Central memory CD8-positive, alpha-beta T cell (primary cell): ENCODE data around the gene CEP131.

Experiments used
- ATAC-seq: fragments of 150-1000 bp; cut with Tn5 transposase; replicated peaks from 2 replicates; pipeline ENCODE4 v1.10.0; 2022; ENCODE audit warnings: mild to moderate bottlenecking, moderate FRiP score, moderate number of reproducible peaks; ENCODE audit not compliant: poor library complexity, severe bottlenecking; ENCODE audit errors: extremely low read depth
- DNase-seq, 2 donors: peaks; one replicate each; pipeline ENCODE4 v3.0.0; 2021; ENCODE audit warnings: low spot score in 2 of 2
- H3K27ac Mint-ChIP-seq: one replicate; pipeline ENCODE4 v1.8.0; 2022; ENCODE audit warnings: low read depth, mild to moderate bottlenecking, moderate library complexity, mixed read lengths
- H3K27me3 Mint-ChIP-seq: one replicate; pipeline ENCODE4 v1.8.0; 2022; ENCODE audit warnings: mixed read lengths
- H3K36me3 Mint-ChIP-seq: one replicate; pipeline ENCODE4 v1.8.0; 2022; ENCODE audit warnings: mild to moderate bottlenecking, moderate library complexity, mixed read lengths; ENCODE audit not compliant: insufficient read depth
- H3K4me1 Mint-ChIP-seq: one replicate; pipeline ENCODE4 v1.8.0; 2022; ENCODE audit warnings: mixed read lengths
- H3K4me3 Mint-ChIP-seq: one replicate; pipeline ENCODE4 v1.8.0; 2022; ENCODE audit warnings: mild to moderate bottlenecking, moderate library complexity, mixed read lengths
- H3K9me3 Mint-ChIP-seq: one replicate; pipeline ENCODE4 v1.8.0; 2022; ENCODE audit warnings: mixed read lengths

The CEP131 gene

GRCh38 chr17:81206166-81206565 lies 16.6 kb downstream of the CEP131 start:
- no peak for DNase-seq
- no peaks in the 10 kb centered on the region for H3K4me1 Mint-ChIP-seq
- H3K36me3 Mint-ChIP-seq = no peaks in the 10 kb centered on the region
- no peak overlapping the region for H3K4me3 Mint-ChIP-seq
- no peaks in the 10 kb centered on the region for H3K9me3 Mint-ChIP-seq
- H3K27ac Mint-ChIP-seq = no peak overlapping the region
- ATAC-seq = no peak
- no peaks in the 10 kb centered on the region for H3K27me3 Mint-ChIP-seq

- Mint-ChIP-seq H3K27me3 (no peaks in the 10 kb centered on the region), H3K27ac (no peak overlapping the region), H3K4me1 (no peaks in the 10 kb centered on the region), H3K4me3 (no peak overlapping the region), H3K36me3 (peaks cover 1% of the 10 kb centered on the region), H3K9me3 (no peaks in the 10 kb centered on the region)
- ATAC-seq (no peak), DNase-seq (no peak)
These were observed 18.2 kb downstream of the CEP131 start for GRCh38 chr17:81204578-81204977.

DNA sequence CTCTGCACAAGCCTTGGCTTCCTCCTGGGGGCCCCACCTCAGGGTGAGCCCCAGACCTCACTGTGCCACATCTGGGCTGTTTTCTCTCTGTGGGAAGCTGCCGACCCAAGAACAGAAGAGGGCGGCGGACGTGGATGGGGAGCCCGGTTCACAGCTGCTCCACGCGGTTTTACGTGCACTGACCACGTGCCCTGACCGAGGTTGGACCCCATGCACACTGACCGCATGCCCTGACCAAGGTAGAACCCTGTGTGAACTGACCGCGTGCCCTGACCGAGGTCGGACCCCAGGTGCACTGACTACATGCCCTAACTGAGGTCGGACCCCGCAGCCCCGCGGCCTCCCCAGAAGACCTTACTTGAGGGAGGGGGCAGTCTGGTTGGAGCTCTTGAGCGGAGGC lies 19.6 kb downstream of the CEP131 start:
- no peak for DNase-seq
- no peak for ATAC-seq
- Mint-ChIP-seq H3K9me3 (no peaks in the 10 kb centered on the region), H3K27me3 (no peaks in the 10 kb centered on the region), H3K36me3 (peaks cover 1% of the 10 kb centered on the region), H3K27ac (no peak overlapping the region), H3K4me3 (no peak overlapping the region), H3K4me1 (no peaks in the 10 kb centered on the region)

DNA sequence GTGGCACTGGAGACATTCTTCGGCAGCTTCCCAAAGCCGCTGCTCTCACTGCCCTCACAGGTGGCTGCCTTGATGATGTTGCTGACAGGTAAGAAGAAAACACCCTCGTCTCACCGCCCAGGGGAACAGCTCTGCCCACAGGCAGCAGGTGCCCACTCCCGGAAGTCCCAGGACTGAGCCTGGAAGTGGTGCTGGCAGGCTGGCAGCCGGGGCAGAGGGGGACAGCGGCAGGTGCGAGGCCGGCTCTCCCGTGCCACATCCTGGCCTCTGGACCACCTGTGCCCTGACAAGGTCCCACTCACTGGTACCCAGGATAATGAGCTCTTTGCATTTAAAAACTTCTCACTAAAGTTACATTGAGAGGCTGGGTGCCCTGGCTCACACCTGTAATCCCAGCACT lies 20.4 kb downstream of the CEP131 start:
- H3K27ac Mint-ChIP-seq = no peak overlapping the region
- peaks cover 1% of the 10 kb centered on the region for H3K36me3 Mint-ChIP-seq
- ATAC-seq (no peak), DNase-seq (no peak)
- H3K4me3 Mint-ChIP-seq = no peak overlapping the region
- no peaks in the 10 kb centered on the region for H3K9me3 Mint-ChIP-seq
- no peaks in the 10 kb centered on the region for H3K27me3 Mint-ChIP-seq
- no peaks in the 10 kb centered on the region for H3K4me1 Mint-ChIP-seq

GRCh38 chr17:81200695-81201580 lies 21.8 kb downstream of the CEP131 start:
- H3K9me3 Mint-ChIP-seq = no peaks in the 10 kb centered on the region
- DNase-seq (no peak), ATAC-seq (no peak)
- no peak overlapping the region for H3K27ac Mint-ChIP-seq
- no peaks in the 10 kb centered on the region for H3K27me3 Mint-ChIP-seq
- peaks cover 1% of the 10 kb centered on the region for H3K36me3 Mint-ChIP-seq
- H3K4me3 Mint-ChIP-seq = no peak overlapping the region
- H3K4me1 Mint-ChIP-seq = no peaks in the 10 kb centered on the region

GRCh38 chr17:81200201-81200600 lies 22.6 kb downstream of the CEP131 start:
- Mint-ChIP-seq H3K27me3 (no peaks in the 10 kb centered on the region), H3K4me3 (no peak overlapping the region), H3K9me3 (no peaks in the 10 kb centered on the region), H3K4me1 (no peaks in the 10 kb centered on the region), H3K27ac (no peak overlapping the region), H3K36me3 (peaks cover 1% of the 10 kb centered on the region)
- no peak for DNase-seq
- ATAC-seq = no peak

DNA sequence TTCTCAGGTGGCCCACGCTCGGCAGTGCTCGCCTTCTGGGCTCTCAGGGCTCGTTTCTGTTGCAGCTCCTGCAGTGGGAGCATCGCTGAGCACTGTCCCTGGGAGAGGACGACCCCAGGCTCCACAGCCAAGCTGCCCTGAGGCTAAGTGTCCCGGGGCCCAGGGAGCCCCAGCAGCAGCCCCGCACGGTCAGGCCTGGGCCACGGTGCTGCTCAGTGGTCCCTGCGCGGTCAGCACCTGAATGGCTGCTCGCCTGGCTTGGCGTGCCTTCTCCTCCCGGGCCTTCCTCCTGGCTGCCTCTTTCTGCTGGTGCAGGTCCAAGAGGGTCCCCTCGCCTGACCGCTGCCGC lies 23.3 kb downstream of the CEP131 start:
- H3K4me1 Mint-ChIP-seq = no peaks in the 10 kb centered on the region
- peaks cover 1% of the 10 kb centered on the region for H3K36me3 Mint-ChIP-seq
- H3K27me3 Mint-ChIP-seq = no peaks in the 10 kb centered on the region

GRCh38 chr17:81198826-81199481 lies 23.8 kb downstream of the CEP131 start:
- Mint-ChIP-seq H3K27ac (no peak overlapping the region), H3K36me3 (peaks cover 1% of the 10 kb centered on the region), H3K4me3 (no peak overlapping the region), H3K4me1 (no peaks in the 10 kb centered on the region), H3K27me3 (no peaks in the 10 kb centered on the region), H3K9me3 (no peaks in the 10 kb centered on the region)
- DNase-seq (no peak), ATAC-seq (no peak)

More for the DNA sequence above, 23.3 kb downstream of the CEP131 start:
- ATAC-seq (no peak), DNase-seq (no peak)
- H3K27ac Mint-ChIP-seq = no peak overlapping the region
- no peaks in the 10 kb centered on the region for H3K9me3 Mint-ChIP-seq
- H3K4me3 Mint-ChIP-seq = no peak overlapping the region

- Mint-ChIP-seq H3K27ac (no peak overlapping the region), H3K4me3 (no peak overlapping the region), H3K4me1 (no peaks in the 10 kb centered on the region), H3K36me3 (peaks cover 2% of the 10 kb centered on the region), H3K27me3 (no peaks in the 10 kb centered on the region), H3K9me3 (no peaks in the 10 kb centered on the region)
- DNase-seq (no peak), ATAC-seq (no peak)
These were observed 24.8 kb downstream of the CEP131 start for GRCh38 chr17:81197831-81198490.

DNA sequence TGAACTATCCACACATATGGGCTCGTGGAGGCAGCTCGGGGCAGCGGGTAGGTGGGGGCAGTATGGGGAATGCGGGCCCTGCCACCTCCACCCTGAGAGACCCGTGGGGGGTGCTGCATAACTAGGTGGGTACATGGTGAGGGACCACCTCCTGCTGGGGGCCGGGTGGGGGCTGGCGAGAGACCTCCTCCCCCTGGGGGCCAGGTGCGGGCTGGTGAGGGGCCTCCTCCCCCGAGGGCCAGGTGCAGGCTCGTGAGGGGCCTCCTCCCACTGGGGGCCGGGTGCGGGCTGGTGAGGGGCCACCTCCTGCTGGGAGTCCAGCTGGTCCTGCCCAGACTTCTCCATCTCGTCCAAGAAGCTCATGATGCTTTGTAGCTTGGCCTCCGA lies 25.4 kb downstream of the CEP131 start:
- Mint-ChIP-seq H3K4me3 (no peak overlapping the region), H3K27ac (no peak overlapping the region), H3K36me3 (peaks cover 2% of the 10 kb centered on the region), H3K4me1 (no peaks in the 10 kb centered on the region), H3K9me3 (no peaks in the 10 kb centered on the region), H3K27me3 (no peaks in the 10 kb centered on the region)
- DNase-seq = no peak
- no peak for ATAC-seq

- Mint-ChIP-seq H3K4me1 (no peaks in the 10 kb centered on the region), H3K27ac (no peak overlapping the region), H3K27me3 (no peaks in the 10 kb centered on the region), H3K36me3 (peaks cover 2% of the 10 kb centered on the region), H3K9me3 (no peaks in the 10 kb centered on the region), H3K4me3 (no peak overlapping the region)
- DNase-seq (no peak), ATAC-seq (no peak)
These were observed 26.0 kb downstream of the CEP131 start for GRCh38 chr17:81196505-81197408.

- no peaks in the 10 kb centered on the region for H3K27me3 Mint-ChIP-seq
- no peak overlapping the region for H3K4me3 Mint-ChIP-seq
- DNase-seq = no peak
- no peak overlapping the region for H3K27ac Mint-ChIP-seq
- H3K4me1 Mint-ChIP-seq = no peaks in the 10 kb centered on the region
- peaks cover 1% of the 10 kb centered on the region for H3K36me3 Mint-ChIP-seq
- ATAC-seq = no peak
- no peaks in the 10 kb centered on the region for H3K9me3 Mint-ChIP-seq
These were observed 26.7 kb downstream of the CEP131 start for GRCh38 chr17:81195941-81196495.
